GM19463 (cell line): ENCODE data around the gene ESYT3.
"Not testable (repeated sequence)": the region's sequence is repeated elsewhere in the genome, so short reads cannot be mapped to it uniquely, and the experiment has no call there.

Experiments used
- ATAC-seq: cut with Tn5 transposase; IDR thresholded peaks from one replicate; pipeline ENCODE4 v1.9.1; 2021; ENCODE audit warnings: mild to moderate bottlenecking, moderate library complexity; ENCODE audit not compliant: unreplicated experiment

Gene ESYT3

GRCh38 chr3:138441742-138442141 is 7.3 kb downstream of the ESYT3 start:
- no peak for ATAC-seq

- ATAC-seq = no peak
Observed at GRCh38 chr3:138442433-138442832, 8.0 kb downstream of the ESYT3 start.

- ATAC-seq = no peak
Observed at GRCh38 chr3:138443091-138443490, 8.7 kb downstream of the ESYT3 start.

- ATAC-seq = no peak
Observed at GRCh38 chr3:138443521-138444503, 9.4 kb downstream of the ESYT3 start.

GRCh38 chr3:138445236-138445635 is 10.8 kb downstream of the ESYT3 start:
- ATAC-seq = no peak

- ATAC-seq = no peak
Observed at GRCh38 chr3:138445654-138446053, 11.2 kb downstream of the ESYT3 start.

GRCh38 chr3:138448631-138449030 is 14.2 kb downstream of the ESYT3 start:
- no peak for ATAC-seq

GRCh38 chr3:138449490-138449889 is 15.1 kb downstream of the ESYT3 start:
- no peak for ATAC-seq

GRCh38 chr3:138450181-138450580 is 15.8 kb downstream of the ESYT3 start:
- ATAC-seq = no peak

- no peak for ATAC-seq
Observed at GRCh38 chr3:138450704-138451424, 16.4 kb downstream of the ESYT3 start.

GRCh38 chr3:138451595-138452162 is 17.3 kb downstream of the ESYT3 start:
- ATAC-seq = no peak

GRCh38 chr3:138452436-138452835 is 18.0 kb downstream of the ESYT3 start:
- no peak for ATAC-seq

GRCh38 chr3:138453940-138454339 is 19.5 kb downstream of the ESYT3 start:
- not testable (repeated sequence) for ATAC-seq

- no peak for ATAC-seq
Observed at GRCh38 chr3:138455801-138456716, 21.6 kb downstream of the ESYT3 start.

- no peak for ATAC-seq
Observed at GRCh38 chr3:138456961-138457862, 22.8 kb downstream of the ESYT3 start.

GRCh38 chr3:138457863-138458735 is 23.7 kb downstream of the ESYT3 start:
- ATAC-seq = no peak

- ATAC-seq = no peak
Observed at GRCh38 chr3:138458774-138459499, 24.5 kb downstream of the ESYT3 start.
